ENCODE measurements around the gene KRT72.

Gene KRT72

GRCh38 chr12:52587563-52587962 lies 13.7 kb downstream of the KRT72 start:
- 92% methylated on average over 17 of the region's 17 CpGs for WGBS (ENCODE audit: insufficient coverage)
- Histone ChIP-seq H3K27ac (ENCODE audit: insufficient read depth in 1 of 2, low read depth in 1 of 2, low read length in 2 of 2, poor library complexity in 1 of 2, severe bottlenecking in 2 of 2) (no peak overlapping the region), H3K9me3 (ENCODE audit: control extremely low read depth in 1 of 5, control insufficient read depth in 4 of 5, insufficient read depth in 2 of 5, low read depth in 1 of 5, low read length in 4 of 5) (no peaks in the 10 kb centered on the region), H3K36me3 (ENCODE audit: control insufficient read depth in 4 of 4, insufficient read depth in 4 of 4, low read length in 3 of 4) (no peaks in the 10 kb centered on the region), H3K4me1 (ENCODE audit: control extremely low read depth in 1 of 4, control insufficient read depth in 4 of 4, insufficient read depth in 4 of 4, low read length in 3 of 4) (peaks cover 0 to 13% (median 3%) of the 10 kb centered on the region in 4 experiments), H3K27me3 (replicated peaks in 2 of 5; ENCODE audit: control insufficient read depth in 4 of 5, insufficient read depth in 5 of 5, low read length in 4 of 5) (peaks cover 0 to 2% (median 0%) of the 10 kb centered on the region in 5 experiments), H3K4me3 (ENCODE audit: control insufficient read depth in 1 of 7, extremely low read depth in 1 of 7, insufficient read depth in 4 of 7, low read depth in 2 of 7, low read length in 6 of 7) (no peak overlapping the region)
- no peak for DNase-seq
- CTCF ChIA-PET = interaction anchor here (0.6 to 18.8 kb wide), 2 partner anchors 10 to 288 kb away, joined by 3 to 467 read pairs; no protein-coding TSS in a partner anchor
- POLR2A ChIA-PET = no interaction called here

- Histone ChIP-seq H3K4me1 (ENCODE audit: control extremely low read depth in 1 of 4, control insufficient read depth in 4 of 4, insufficient read depth in 4 of 4, low read length in 3 of 4) (peaks cover 0 to 13% (median 3%) of the 10 kb centered on the region in 4 experiments), H3K4me3 (ENCODE audit: control insufficient read depth in 1 of 7, extremely low read depth in 1 of 7, insufficient read depth in 4 of 7, low read depth in 2 of 7, low read length in 6 of 7) (no peak overlapping the region), H3K27ac (ENCODE audit: insufficient read depth in 1 of 2, low read depth in 1 of 2, low read length in 2 of 2, poor library complexity in 1 of 2, severe bottlenecking in 2 of 2) (no peak overlapping the region), H3K27me3 (replicated peaks in 2 of 5; ENCODE audit: control insufficient read depth in 4 of 5, insufficient read depth in 5 of 5, low read length in 4 of 5) (peaks cover 0 to 4% (median 0%) of the 10 kb centered on the region in 5 experiments), H3K36me3 (ENCODE audit: control insufficient read depth in 4 of 4, insufficient read depth in 4 of 4, low read length in 3 of 4) (no peaks in the 10 kb centered on the region), H3K9me3 (ENCODE audit: control extremely low read depth in 1 of 5, control insufficient read depth in 4 of 5, insufficient read depth in 2 of 5, low read depth in 1 of 5, low read length in 4 of 5) (no peaks in the 10 kb centered on the region)
- peak in 1 of 3 donors; percentile 19 for DNase-seq
- ChIA-PET CTCF (interaction anchor here (0.7 to 18.8 kb wide), 11 partner anchors 9 to 290 kb away, joined by 3 to 467 read pairs (median 3); no protein-coding TSS in a partner anchor), POLR2A (interaction anchor here (0.6 kb wide), 1 partner anchor 283 kb away, joined by 3 read pairs; no protein-coding TSS in a partner anchor)
- 89% methylated on average over 9 of the region's 9 CpGs for WGBS (ENCODE audit: insufficient coverage)
Observed at GRCh38 chr12:52585946-52586345, 15.3 kb downstream of the KRT72 start.

GRCh38 chr12:52585066-52585465 lies 16.2 kb downstream of the KRT72 start:
- 75% methylated on average over 2 of the region's 3 CpGs for WGBS (ENCODE audit: insufficient coverage)
- Histone ChIP-seq H3K27me3 (replicated peaks in 2 of 5; ENCODE audit: control insufficient read depth in 4 of 5, insufficient read depth in 5 of 5, low read length in 4 of 5) (peaks cover 0 to 7% (median 0%) of the 10 kb centered on the region in 5 experiments), H3K4me1 (ENCODE audit: control extremely low read depth in 1 of 4, control insufficient read depth in 4 of 4, insufficient read depth in 4 of 4, low read length in 3 of 4) (peaks cover 0 to 13% (median 3%) of the 10 kb centered on the region in 4 experiments), H3K36me3 (ENCODE audit: control insufficient read depth in 4 of 4, insufficient read depth in 4 of 4, low read length in 3 of 4) (no peaks in the 10 kb centered on the region), H3K4me3 (ENCODE audit: control insufficient read depth in 1 of 7, extremely low read depth in 1 of 7, insufficient read depth in 4 of 7, low read depth in 2 of 7, low read length in 6 of 7) (no peak overlapping the region), H3K9me3 (ENCODE audit: control extremely low read depth in 1 of 5, control insufficient read depth in 4 of 5, insufficient read depth in 2 of 5, low read depth in 1 of 5, low read length in 4 of 5) (no peaks in the 10 kb centered on the region), H3K27ac (ENCODE audit: insufficient read depth in 1 of 2, low read depth in 1 of 2, low read length in 2 of 2, poor library complexity in 1 of 2, severe bottlenecking in 2 of 2) (no peak overlapping the region)
- POLR2A ChIA-PET = no interaction called here
- CTCF ChIA-PET = interaction anchor here (1.1 to 18.8 kb wide), 7 partner anchors 10 to 291 kb away, joined by 3 to 467 read pairs (median 3); no protein-coding TSS in a partner anchor
- DNase-seq = no peak

- POLR2A ChIA-PET = no interaction called here
- Histone ChIP-seq H3K4me1 (ENCODE audit: control extremely low read depth in 1 of 4, control insufficient read depth in 4 of 4, insufficient read depth in 4 of 4, low read length in 3 of 4) (peaks cover 0 to 13% (median 3%) of the 10 kb centered on the region in 4 experiments), H3K27ac (ENCODE audit: insufficient read depth in 1 of 2, low read depth in 1 of 2, low read length in 2 of 2, poor library complexity in 1 of 2, severe bottlenecking in 2 of 2) (no peak overlapping the region), H3K4me3 (ENCODE audit: control insufficient read depth in 1 of 7, extremely low read depth in 1 of 7, insufficient read depth in 4 of 7, low read depth in 2 of 7, low read length in 6 of 7) (no peak overlapping the region), H3K9me3 (ENCODE audit: control extremely low read depth in 1 of 5, control insufficient read depth in 4 of 5, insufficient read depth in 2 of 5, low read depth in 1 of 5, low read length in 4 of 5) (no peaks in the 10 kb centered on the region), H3K27me3 (replicated peaks in 2 of 5; ENCODE audit: control insufficient read depth in 4 of 5, insufficient read depth in 5 of 5, low read length in 4 of 5) (peaks cover 0 to 7% (median 0%) of the 10 kb centered on the region in 5 experiments), H3K36me3 (ENCODE audit: control insufficient read depth in 4 of 4, insufficient read depth in 4 of 4, low read length in 3 of 4) (no peaks in the 10 kb centered on the region)
- no peak for DNase-seq
- CTCF ChIA-PET = interaction anchor here (0.6 to 18.8 kb wide), 15 partner anchors 8 to 692 kb away, joined by 3 to 467 read pairs (median 4); partner anchors contain the start of gene KRT74
- 99% methylated on average over 9 of the region's 9 CpGs for whole genome bisulfite sequencing (ENCODE audit: insufficient coverage)
Observed at GRCh38 chr12:52584156-52584682, 17.0 kb downstream of the KRT72 start.

DNA sequence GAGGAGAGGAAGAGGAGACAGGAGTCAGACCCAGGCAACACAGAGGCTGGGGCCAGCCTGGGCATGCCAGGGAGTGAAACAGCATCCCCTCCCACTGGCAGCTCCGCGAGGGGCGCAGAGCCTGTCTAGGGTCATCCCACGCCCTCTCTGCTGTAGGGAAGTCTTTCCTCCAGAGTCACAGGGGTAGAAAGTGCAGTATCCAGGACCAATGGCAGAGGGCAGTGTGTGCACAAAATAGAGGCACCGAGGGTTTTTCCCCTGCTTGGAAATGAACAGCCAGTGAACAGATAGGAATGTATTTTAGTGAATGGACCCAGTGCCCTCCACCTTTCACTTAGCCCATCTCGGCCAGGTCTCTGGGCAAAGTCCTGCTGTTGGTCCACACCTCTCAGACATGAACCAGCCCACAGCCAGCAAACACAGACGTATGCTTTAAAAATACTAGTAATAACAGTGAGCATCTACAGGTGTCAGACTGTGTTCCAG lies 18.2 kb downstream of the KRT72 start:
- CTCF ChIA-PET = interaction anchor here (0.7 to 18.8 kb wide), 25 partner anchors 9 to 425 kb away, joined by 3 to 467 read pairs (median 4); partner anchors contain the start of gene KRT74
- Histone ChIP-seq H3K36me3 (ENCODE audit: control insufficient read depth in 4 of 4, insufficient read depth in 4 of 4, low read length in 3 of 4) (no peaks in the 10 kb centered on the region), H3K27me3 (replicated peaks in 2 of 5; ENCODE audit: control insufficient read depth in 4 of 5, insufficient read depth in 5 of 5, low read length in 4 of 5) (peaks cover 0 to 13% (median 0%) of the 10 kb centered on the region in 5 experiments), H3K9me3 (ENCODE audit: control extremely low read depth in 1 of 5, control insufficient read depth in 4 of 5, insufficient read depth in 2 of 5, low read depth in 1 of 5, low read length in 4 of 5) (no peaks in the 10 kb centered on the region), H3K4me1 (ENCODE audit: control extremely low read depth in 1 of 4, control insufficient read depth in 4 of 4, insufficient read depth in 4 of 4, low read length in 3 of 4) (peaks cover 0 to 13% (median 3%) of the 10 kb centered on the region in 4 experiments), H3K4me3 (ENCODE audit: control insufficient read depth in 1 of 7, extremely low read depth in 1 of 7, insufficient read depth in 4 of 7, low read depth in 2 of 7, low read length in 6 of 7) (no peak overlapping the region), H3K27ac (ENCODE audit: insufficient read depth in 1 of 2, low read depth in 1 of 2, low read length in 2 of 2, poor library complexity in 1 of 2, severe bottlenecking in 2 of 2) (no peak overlapping the region)
- POLR2A ChIA-PET = interaction anchor here (0.5 kb wide), 1 partner anchor 664 kb away, joined by 7 read pairs; no protein-coding TSS in a partner anchor
- 20% methylated on average over 4 of the region's 7 CpGs for WGBS (ENCODE audit: insufficient coverage)
- DNase-seq = peak; percentile 58 to 82 (median 70)

GRCh38 chr12:52582486-52582885 lies 18.8 kb downstream of the KRT72 start:
- DNase-seq = no peak
- Histone ChIP-seq H3K4me3 (ENCODE audit: control insufficient read depth in 1 of 7, extremely low read depth in 1 of 7, insufficient read depth in 4 of 7, low read depth in 2 of 7, low read length in 6 of 7) (no peak overlapping the region), H3K27ac (ENCODE audit: insufficient read depth in 1 of 2, low read depth in 1 of 2, low read length in 2 of 2, poor library complexity in 1 of 2, severe bottlenecking in 2 of 2) (no peak overlapping the region), H3K36me3 (ENCODE audit: control insufficient read depth in 4 of 4, insufficient read depth in 4 of 4, low read length in 3 of 4) (no peaks in the 10 kb centered on the region), H3K27me3 (replicated peaks in 2 of 5; ENCODE audit: control insufficient read depth in 4 of 5, insufficient read depth in 5 of 5, low read length in 4 of 5) (peaks cover 0 to 13% (median 0%) of the 10 kb centered on the region in 5 experiments), H3K9me3 (ENCODE audit: control extremely low read depth in 1 of 5, control insufficient read depth in 4 of 5, insufficient read depth in 2 of 5, low read depth in 1 of 5, low read length in 4 of 5) (no peaks in the 10 kb centered on the region), H3K4me1 (ENCODE audit: control extremely low read depth in 1 of 4, control insufficient read depth in 4 of 4, insufficient read depth in 4 of 4, low read length in 3 of 4) (peaks cover 0 to 13% (median 3%) of the 10 kb centered on the region in 4 experiments)
- WGBS (ENCODE audit: insufficient coverage) = no CpG with 5 or more reads among the region's 2 CpGs
- ChIA-PET POLR2A (no interaction called here), CTCF (interaction anchor here (0.7 to 18.8 kb wide), 22 partner anchors 8 to 425 kb away, joined by 3 to 467 read pairs (median 4); partner anchors contain the start of gene KRT74)

DNA sequence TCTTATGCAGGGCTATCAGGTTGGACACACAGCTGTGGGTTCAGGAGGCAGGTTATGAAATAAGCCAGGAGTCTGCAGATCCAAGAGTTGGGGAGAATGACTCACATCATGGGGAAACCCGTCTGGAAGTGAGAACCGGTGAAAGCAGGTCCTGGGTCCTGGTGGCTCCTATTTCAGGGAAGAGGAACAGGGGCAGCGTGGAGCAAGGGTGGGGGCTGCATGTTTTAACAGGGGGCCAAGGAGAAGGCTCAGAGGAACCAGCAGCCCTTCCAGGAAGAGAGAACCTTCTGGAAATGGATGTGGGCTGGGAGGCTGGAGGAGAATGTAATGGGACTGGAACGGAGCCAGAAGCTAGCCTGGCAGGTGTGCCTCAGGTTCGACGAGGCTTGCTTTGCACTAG lies 19.8 kb downstream of the KRT72 start:
- ChIA-PET POLR2A (no interaction called here), CTCF (interaction anchor here (1.0 to 18.8 kb wide), 13 partner anchors 20 to 294 kb away, joined by 3 to 467 read pairs (median 3); no protein-coding TSS in a partner anchor)
- Histone ChIP-seq H3K4me1 (ENCODE audit: control extremely low read depth in 1 of 4, control insufficient read depth in 4 of 4, insufficient read depth in 4 of 4, low read length in 3 of 4) (peaks cover 0 to 13% (median 3%) of the 10 kb centered on the region in 4 experiments), H3K9me3 (ENCODE audit: control extremely low read depth in 1 of 5, control insufficient read depth in 4 of 5, insufficient read depth in 2 of 5, low read depth in 1 of 5, low read length in 4 of 5) (no peaks in the 10 kb centered on the region), H3K36me3 (ENCODE audit: control insufficient read depth in 4 of 4, insufficient read depth in 4 of 4, low read length in 3 of 4) (no peaks in the 10 kb centered on the region), H3K27me3 (replicated peaks in 2 of 5; ENCODE audit: control insufficient read depth in 4 of 5, insufficient read depth in 5 of 5, low read length in 4 of 5) (peaks cover 0 to 13% (median 0%) of the 10 kb centered on the region in 5 experiments), H3K4me3 (ENCODE audit: control insufficient read depth in 1 of 7, extremely low read depth in 1 of 7, insufficient read depth in 4 of 7, low read depth in 2 of 7, low read length in 6 of 7) (no peak overlapping the region), H3K27ac (ENCODE audit: insufficient read depth in 1 of 2, low read depth in 1 of 2, low read length in 2 of 2, poor library complexity in 1 of 2, severe bottlenecking in 2 of 2) (no peak overlapping the region)
- no peak for DNase-seq
- WGBS (ENCODE audit: insufficient coverage) = 100% methylated on average over 3 of the region's 6 CpGs

Measured in common myeloid progenitor, CD34-positive (primary cell).